GM12878 (cell line): ENCODE data around the gene DFFB. TPM values are rescaled to one million over a fixed set of nuclear protein-coding genes. Genes with fewer than 3 reads are reported as not detected.

Experiments used
- ATAC-seq: fragments of 200-7000 bp; cut with Tn5 transposase; 3 replicates; pipeline ENCODE4 v1.9.1; 2020; ENCODE audit warnings: mild to moderate bottlenecking, moderate library complexity
- BruUV-seq: library from RNA; stranded (reverse); fragments of 400-500 nt; replicated peaks from 2 replicates; lab custom pipeline; 2021; lab: Mats Ljungman, UMichigan
- CTCF ChIA-PET: fragments of 300-600 bp; sonication (Branson Sonifier 250); formaldehyde crosslinking; extraction: SDS; loops from one replicate; lab custom pipeline; 2021; ENCODE audit warnings: inconsistent platforms; lab: Yijun Ruan, JAX
- POLR2A ChIA-PET: fragments of 350-600 bp; formaldehyde crosslinking; extraction: SDS; loops from one replicate; lab custom pipeline; 2021; ENCODE audit warnings: inconsistent platforms; lab: Charles Lee
- RAD21 ChIA-PET: fragments of 300-600 bp; sonication (Branson Sonifier 250); formaldehyde crosslinking; loops from one replicate; lab custom pipeline; 2023; ENCODE audit warnings: antibody characterized with exemption; ENCODE audit not compliant: unreplicated experiment; lab: Charles Lee
- SMC1A ChIA-PET: fragments of 300-600 bp; sonication (Branson Sonifier 250); formaldehyde crosslinking; loops from one replicate; lab custom pipeline; 2023; ENCODE audit not compliant: unreplicated experiment, uncharacterized antibody; lab: Charles Lee
- DNase-seq: peaks from one replicate; pipeline ENCODE4 v3.0.0-alpha.2; 2011; ENCODE audit warnings: low read depth, low spot score
- FAIRE-seq: peaks from 3 replicates; lab custom pipeline; 2011; peaks lifted over from hg19 to GRCh38; lab: Jason Lieb, UNC
- H2AFZ ChIP-seq: 2 replicates; pipeline ENCODE4 v1.6.0; 2011; ENCODE audit warnings: low read depth, low read length, control low read depth; ENCODE audit not compliant: control insufficient read depth
- H3K27ac ChIP-seq: 2 replicates; pipeline ENCODE4 v1.5.1; 2011; ENCODE audit warnings: control low read depth; ENCODE audit not compliant: control insufficient read depth, insufficient read depth
- H3K27me3 ChIP-seq, 2 experiments: replicated peaks in 1 of 2; 2 replicates each; pipeline versions ENCODE4 v1.6.0 to v1.6.1; 2011; ENCODE audit warnings: low read length in 1 of 2; ENCODE audit not compliant: control insufficient read depth in 2 of 2, insufficient read depth in 2 of 2
- H3K36me3 ChIP-seq, 2 experiments: 2 replicates each; pipeline ENCODE4 v1.5.1; 2011; ENCODE audit warnings: low read length in 1 of 2; ENCODE audit not compliant: control insufficient read depth in 2 of 2, insufficient read depth in 2 of 2
- H3K4me1 ChIP-seq: 2 replicates; pipeline ENCODE4 v1.6.1; 2011; ENCODE audit warnings: mild to moderate bottlenecking, low read length, moderate library complexity, mixed read lengths; ENCODE audit not compliant: control insufficient read depth, insufficient read depth
- H3K4me2 ChIP-seq: 2 replicates; pipeline ENCODE4 v1.6.0; 2011; ENCODE audit warnings: control low read depth; ENCODE audit not compliant: control insufficient read depth, insufficient read depth
- H3K4me3 ChIP-seq: fragments of 200-600 bp; sonication (generic); 2 replicates; pipeline ENCODE4 v1.5.1; 2016
- H3K79me2 ChIP-seq: 2 replicates; pipeline ENCODE4 v1.6.0; 2011; ENCODE audit warnings: low read length; ENCODE audit not compliant: control insufficient read depth, insufficient read depth
- H3K9ac ChIP-seq: 2 replicates; pipeline ENCODE4 v1.8.0; 2011; ENCODE audit warnings: low read length, control low read depth, mixed read lengths; ENCODE audit not compliant: control insufficient read depth, insufficient read depth
- H3K9me3 ChIP-seq: replicated peaks from 3 replicates; pipeline ENCODE4 v1.5.1; 2011; ENCODE audit warnings: mild to moderate bottlenecking, low read length; ENCODE audit not compliant: control insufficient read depth, insufficient read depth
- H4K20me1 ChIP-seq: 2 replicates; pipeline ENCODE4 v1.6.0; 2011; ENCODE audit not compliant: control insufficient read depth, insufficient read depth
- BCLAF1 ChIP-seq: fragments of 450-650 bp; IDR thresholded peaks from 2 replicates; pipeline ENCODE4 v1.6.1; 2017; ENCODE audit warnings: antibody characterized with exemption, mild to moderate bottlenecking, moderate library complexity
- CEBPZ ChIP-seq: fragments of 150-350 bp; IDR thresholded peaks from 2 replicates; pipeline ENCODE4 v1.6.1; 2016; ENCODE audit warnings: low read depth, low read length
- DPF2 ChIP-seq: fragments of 450-650 bp; IDR thresholded peaks from 2 replicates; pipeline ENCODE4 v1.6.1; 2017; ENCODE audit warnings: mild to moderate bottlenecking
- IKZF1 ChIP-seq: fragments of 450-650 bp; conservative IDR thresholded peaks from 2 replicates; pipeline ENCODE4 v1.6.1; 2017; ENCODE audit warnings: antibody characterized with exemption, mild to moderate bottlenecking
- NFYB ChIP-seq: IDR thresholded peaks from 2 replicates; pipeline ENCODE4 v1.6.1; 2011; ENCODE audit warnings: low read depth, mild to moderate bottlenecking, low read length, improper control_type of control experiment, moderate library complexity; ENCODE audit not compliant: insufficient read depth
- NR2C1 ChIP-seq: fragments of 450-650 bp; IDR thresholded peaks from 2 replicates; pipeline ENCODE4 v1.6.1; 2017; ENCODE audit warnings: antibody characterized with exemption, mild to moderate bottlenecking, moderate library complexity
- RCOR1 ChIP-seq: conservative IDR thresholded peaks from 2 replicates; pipeline ENCODE4 v1.6.1; 2012; ENCODE audit warnings: low read depth, low read length, improper control_type of control experiment
- SPI1 ChIP-seq: IDR thresholded peaks from 2 replicates; pipeline ENCODE4 v1.6.1; 2011; ENCODE audit warnings: low read depth, mild to moderate bottlenecking, low read length, moderate library complexity, borderline replicate concordance; ENCODE audit not compliant: insufficient read depth
- SREBF1 ChIP-seq: IDR thresholded peaks from 2 replicates; pipeline ENCODE4 v1.6.1; 2012; ENCODE audit warnings: mild to moderate bottlenecking, low read length
- ZBED1 ChIP-seq: IDR thresholded peaks from 2 replicates; pipeline ENCODE4 v1.6.1; 2016; ENCODE audit warnings: borderline replicate concordance
- ZNF592 ChIP-seq: fragments of 450-650 bp; IDR thresholded peaks from 2 replicates; pipeline ENCODE4 v1.6.1; 2017; ENCODE audit warnings: mild to moderate bottlenecking, moderate library complexity
- WGBS: methylation state at CpG from one replicate; pipeline ENCODE4 v1.1.6; 2016; ENCODE audit warnings: low lambda C conversion rate; ENCODE audit not compliant: insufficient replicate concordance, insufficient coverage; ENCODE audit errors: missing lambda C conversion rate; 5-methylcytosine and 5-hydroxymethylcytosine counted together
- in situ Hi-C: fragments of 300-500 bp; cut with MboI; formaldehyde crosslinking; loops from 9 replicates; pipeline ENCODE4 v1.14.3; 2018; ENCODE audit warnings: mixed read lengths
- intact Hi-C: fragments of 100-400 bp; cut with micrococcal nuclease; formaldehyde crosslinking; loops from one replicate; pipeline ENCODE4 v1.14.2; 2022; ENCODE audit not compliant: unreplicated experiment
- polyA plus RNA-seq, 11 experiments: library from polyadenylated mRNA; depleted of rRNA in 4 of 11; unstranded in 6 of 11; stranded (reverse) in 5 of 11; fragments of >200 nt; fragmentation: Nextera tagmentation in 4 of 11; fragmentation: Illumina TruSeq in 1 of 11; extraction: Ambion mirVana in 4 of 11; extraction: Trizol in 1 of 11; gene quantifications; 1 replicate in 1 of 11; 2 replicates in 10 of 11; pipeline versions ENCODE4 v1.2.1 to v1.2.3, GENCODE V29; 2011 to 2016; ENCODE audit warnings: inconsistent platforms in 2 of 11, missing spikeins in 2 of 11, low read depth in 1 of 11
- total RNA-seq, 4 experiments: library from RNA; depleted of rRNA in 3 of 4; stranded (reverse); fragments of >200 nt in 3 of 4; fragmentation: Illumina TruSeq in 1 of 4; extraction: Trizol in 1 of 4; gene quantifications; 2 replicates each; pipeline versions ENCODE4 v1.2.1 to v1.2.3, GENCODE V29; 2013 to 2021
- TF ChIP-seq, protein P1 (sequence below): IDR thresholded peaks from 2 replicates; pipeline ENCODE4 v1.6.1; 2012; ENCODE audit warnings: low read depth, low read length, improper control_type of control experiment

The DFFB gene
- total and polyA plus RNA-seq, 10 of the 15 experiments (the other 5 are each of a cell fraction or from before 2014, with no cell fraction given) = 2.7 to 10.7 (median 6.5) TPM

- no peak overlapping the region for H3K4me3 ChIP-seq
- ATAC-seq (no peak), DNase-seq (no peak), FAIRE-seq (no peak)
- no peaks in the 10 kb centered on the region for H3K9me3 ChIP-seq
- no TSS peak for BruUV-seq
- peaks cover 3% of the 10 kb centered on the region for H3K79me2 ChIP-seq
- H3K36me3 ChIP-seq = peaks cover 11 to 22% of the 10 kb centered on the region in 2 experiments
- H3K4me2 ChIP-seq = no peak overlapping the region
- POLR2A ChIA-PET = no interaction called here
- H4K20me1 ChIP-seq = no peaks in the 10 kb centered on the region
- no peak overlapping the region for H3K27ac ChIP-seq
- in situ Hi-C loops (no loop called here), intact Hi-C loops (no loop called here)
- H2AFZ ChIP-seq = no peak overlapping the region
- no peaks in the 10 kb centered on the region for H3K27me3 ChIP-seq
- 98% methylated on average over 14 of the region's 14 CpGs for WGBS
- CTCF ChIA-PET = no interaction called here
- no peak overlapping the region for H3K9ac ChIP-seq
- TF ChIP-seq DPF2 (no peak), ZNF592 (no peak), NFYB (no peak), NR2C1 (no peak), IKZF1 (no peak), RCOR1 (no peak), SREBF1 (no peak), SPI1 (no peak), ZBED1 (no peak), CEBPZ (no peak), BCLAF1 (no peak)
- TF ChIP-seq, protein P1, sequence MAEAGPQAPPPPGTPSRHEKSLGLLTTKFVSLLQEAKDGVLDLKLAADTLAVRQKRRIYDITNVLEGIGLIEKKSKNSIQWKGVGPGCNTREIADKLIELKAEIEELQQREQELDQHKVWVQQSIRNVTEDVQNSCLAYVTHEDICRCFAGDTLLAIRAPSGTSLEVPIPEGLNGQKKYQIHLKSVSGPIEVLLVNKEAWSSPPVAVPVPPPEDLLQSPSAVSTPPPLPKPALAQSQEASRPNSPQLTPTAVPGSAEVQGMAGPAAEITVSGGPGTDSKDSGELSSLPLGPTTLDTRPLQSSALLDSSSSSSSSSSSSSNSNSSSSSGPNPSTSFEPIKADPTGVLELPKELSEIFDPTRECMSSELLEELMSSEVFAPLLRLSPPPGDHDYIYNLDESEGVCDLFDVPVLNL = no peak
- RAD21 ChIA-PET = no interaction called here
- H3K4me1 ChIP-seq = peaks cover 16% of the 10 kb centered on the region
- SMC1A ChIA-PET = no interaction called here
These were observed 32.7 kb downstream of the DFFB start for GRCh38 chr1:3889936-3890335.
